AG04449 (cell line): ENCODE results near the gene FAM114A2.

ENCODE experiments used
- CTCF ChIA-PET: fragments of 350-600 bp; formaldehyde crosslinking; extraction: SDS; loops from one replicate; lab custom pipeline; 2021; ENCODE audit warnings: antibody characterized with exemption; lab: Yijun Ruan, JAX
- POLR2A ChIA-PET: fragments of 400-600, 350-600 bp; formaldehyde crosslinking; extraction: SDS; loops from one replicate; lab custom pipeline; 2020; ENCODE audit warnings: antibody characterized with exemption, inconsistent platforms; lab: Yijun Ruan, JAX
- DNase-seq: peaks from one replicate; pipeline ENCODE4 v3.0.0-alpha.2; 2010; ENCODE audit warnings: low read depth, low spot score
- H3K4me3 ChIP-seq: 2 replicates; pipeline ENCODE4 v1.5.1; 2011; ENCODE audit warnings: low read depth, mild to moderate bottlenecking, control low read depth, low read length
- TF ChIP-seq, protein P1 (sequence below): IDR thresholded peaks from one replicate; pipeline ENCODE4 v1.5.1; 2011; ENCODE audit warnings: mild to moderate bottlenecking, moderate library complexity, low read length, control low read depth, inconsistent platforms; ENCODE audit not compliant: insufficient read depth; ENCODE audit errors: missing control alignments

Gene FAM114A2

GRCh38 chr5:154044099-154044498 lies 5.4 kb upstream of the FAM114A2 start:
- ChIA-PET CTCF (interaction anchor here (1.3 kb wide), 1 partner anchor 28 kb away, joined by 4 read pairs; no protein-coding TSS in a partner anchor), POLR2A (no interaction called here)
- no peak for DNase-seq
- no peak overlapping the region for H3K4me3 ChIP-seq
- TF ChIP-seq, protein P1, sequence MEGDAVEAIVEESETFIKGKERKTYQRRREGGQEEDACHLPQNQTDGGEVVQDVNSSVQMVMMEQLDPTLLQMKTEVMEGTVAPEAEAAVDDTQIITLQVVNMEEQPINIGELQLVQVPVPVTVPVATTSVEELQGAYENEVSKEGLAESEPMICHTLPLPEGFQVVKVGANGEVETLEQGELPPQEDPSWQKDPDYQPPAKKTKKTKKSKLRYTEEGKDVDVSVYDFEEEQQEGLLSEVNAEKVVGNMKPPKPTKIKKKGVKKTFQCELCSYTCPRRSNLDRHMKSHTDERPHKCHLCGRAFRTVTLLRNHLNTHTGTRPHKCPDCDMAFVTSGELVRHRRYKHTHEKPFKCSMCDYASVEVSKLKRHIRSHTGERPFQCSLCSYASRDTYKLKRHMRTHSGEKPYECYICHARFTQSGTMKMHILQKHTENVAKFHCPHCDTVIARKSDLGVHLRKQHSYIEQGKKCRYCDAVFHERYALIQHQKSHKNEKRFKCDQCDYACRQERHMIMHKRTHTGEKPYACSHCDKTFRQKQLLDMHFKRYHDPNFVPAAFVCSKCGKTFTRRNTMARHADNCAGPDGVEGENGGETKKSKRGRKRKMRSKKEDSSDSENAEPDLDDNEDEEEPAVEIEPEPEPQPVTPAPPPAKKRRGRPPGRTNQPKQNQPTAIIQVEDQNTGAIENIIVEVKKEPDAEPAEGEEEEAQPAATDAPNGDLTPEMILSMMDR, result no peak

GRCh38 chr5:154042766-154043165 lies 4.1 kb upstream of the FAM114A2 start:
- CTCF ChIA-PET, result interaction anchor here (1.3 kb wide), 2 partner anchors 29 to 30 kb away, joined by 3 to 4 read pairs; no protein-coding TSS in a partner anchor
- TF ChIP-seq, protein P1, result no peak
- no peak overlapping the region for H3K4me3 ChIP-seq
- POLR2A ChIA-PET, result no interaction called here
- no peak for DNase-seq

GRCh38 chr5:154039458-154039829 lies 734 bp upstream of the FAM114A2 start:
- DNase-seq, result no peak
- CTCF ChIA-PET, result interaction anchor here (1.0 to 1.6 kb wide), 3 partner anchors 33 to 366 kb away, joined by 3 to 5 read pairs (median 3); no protein-coding TSS in a partner anchor
- TF ChIP-seq, protein P1, result no peak
- POLR2A ChIA-PET, result interaction anchor here (1.0 to 1.2 kb wide), 3 partner anchors 10 to 14 kb away, joined by 3 to 4 read pairs (median 4); no protein-coding TSS in a partner anchor
- H3K4me3 ChIP-seq, result peak overlapping the region; percentile 93

DNA sequence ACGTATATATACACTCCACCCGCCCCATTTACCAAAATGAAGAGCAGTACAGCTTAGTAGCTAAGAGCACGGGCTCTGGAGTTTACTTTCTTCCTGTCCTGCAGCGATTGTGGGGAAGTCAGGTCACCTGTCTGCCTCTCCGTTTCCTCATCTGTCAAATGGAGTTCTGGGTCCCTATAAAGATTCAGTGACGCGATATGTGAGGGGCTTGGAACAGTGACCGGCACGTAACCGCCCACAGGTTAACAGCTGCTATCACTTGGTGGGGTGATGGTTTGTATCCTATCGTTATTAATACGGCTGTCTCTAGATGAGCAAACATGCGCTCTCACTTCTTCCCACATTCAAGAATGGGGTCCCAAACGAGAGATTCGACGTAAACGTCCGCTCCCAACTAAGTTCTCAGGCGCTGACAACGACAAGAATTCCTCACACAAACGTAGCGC lies 426 bp downstream of the FAM114A2 start:
- CTCF ChIA-PET, result interaction anchor here (1.1 to 1.6 kb wide), 3 partner anchors 11 to 367 kb away, joined by 3 to 5 read pairs (median 3); no protein-coding TSS in a partner anchor
- TF ChIP-seq, protein P1, result no peak
- H3K4me3 ChIP-seq, result peak overlapping the region; percentile 93
- DNase-seq, result no peak
- POLR2A ChIA-PET, result interaction anchor here (1.0 to 1.5 kb wide), 3 partner anchors 11 to 152 kb away, joined by 3 to 4 read pairs (median 4); partner anchors contain the start of gene GALNT10

GRCh38 chr5:154034944-154035343 lies 3.8 kb downstream of the FAM114A2 start:
- ChIA-PET CTCF (interaction anchor here (0.8 kb wide), 1 partner anchor 7 kb away, joined by 4 read pairs; no protein-coding TSS in a partner anchor), POLR2A (no interaction called here)
- TF ChIP-seq, protein P1, result no peak
- no peak overlapping the region for H3K4me3 ChIP-seq
- no peak for DNase-seq

DNA sequence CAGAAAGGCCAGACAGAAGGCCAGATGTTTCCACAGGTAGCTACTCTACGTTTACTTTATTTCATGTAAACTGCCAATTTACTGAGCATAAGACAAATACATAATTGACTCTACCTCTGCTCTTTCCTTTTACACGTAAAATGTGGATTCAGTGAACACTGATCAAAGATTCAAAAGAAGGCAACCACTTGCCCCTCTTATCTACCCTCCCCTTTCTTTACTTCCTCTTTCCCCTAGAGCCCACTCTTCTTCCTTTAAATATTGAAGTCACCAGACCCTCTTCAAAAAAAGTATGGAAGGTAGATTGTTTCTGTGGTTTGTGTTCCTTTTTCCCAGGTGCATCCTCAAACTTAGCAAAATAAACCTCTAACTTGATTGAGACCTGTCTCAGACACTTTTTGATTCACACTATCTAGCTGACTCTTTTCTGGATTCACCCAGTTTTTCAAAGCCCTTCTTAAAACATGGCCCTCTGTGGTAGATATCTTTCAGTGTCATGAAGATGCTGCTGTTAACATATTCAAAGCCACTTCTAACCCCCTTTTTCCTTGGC lies 6.7 kb downstream of the FAM114A2 start:
- no peak overlapping the region for H3K4me3 ChIP-seq
- DNase-seq, result no peak
- ChIA-PET POLR2A (no interaction called here), CTCF (no interaction called here)
- TF ChIP-seq, protein P1, result no peak
